Islet of Langerhans (tissue), 1 donor: ENCODE data around the gene RAVER1.
"Not testable (repeated sequence)": the region's sequence is repeated elsewhere in the genome, so short reads cannot be mapped to it uniquely, and the experiment has no call there.

Experiments
- FAIRE-seq: peaks from one replicate; lab custom pipeline; 2011; peaks lifted over from hg19 to GRCh38; lab: Jason Lieb, UNC

The RAVER1 gene

DNA sequence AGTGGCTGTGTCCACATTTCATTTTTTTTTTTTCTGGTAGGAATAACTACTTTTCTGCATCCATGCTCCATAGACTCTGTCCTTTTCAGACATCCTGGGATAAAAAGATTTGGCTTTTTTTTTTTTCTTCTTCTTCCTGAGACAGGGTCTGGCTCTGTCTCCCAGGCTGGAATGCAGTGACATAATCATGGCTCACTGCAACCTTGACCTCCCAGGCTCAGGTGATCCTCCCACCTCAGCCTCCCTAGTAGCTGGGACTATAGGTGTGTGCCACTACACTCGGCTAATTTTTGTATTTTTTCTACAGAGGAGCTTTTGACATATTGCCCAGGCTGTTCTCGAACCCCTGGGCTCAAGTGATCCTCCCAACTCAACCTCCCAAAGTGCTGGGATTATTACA, 10.2 kb upstream of the RAVER1 start:
- FAIRE-seq: no peak

DNA sequence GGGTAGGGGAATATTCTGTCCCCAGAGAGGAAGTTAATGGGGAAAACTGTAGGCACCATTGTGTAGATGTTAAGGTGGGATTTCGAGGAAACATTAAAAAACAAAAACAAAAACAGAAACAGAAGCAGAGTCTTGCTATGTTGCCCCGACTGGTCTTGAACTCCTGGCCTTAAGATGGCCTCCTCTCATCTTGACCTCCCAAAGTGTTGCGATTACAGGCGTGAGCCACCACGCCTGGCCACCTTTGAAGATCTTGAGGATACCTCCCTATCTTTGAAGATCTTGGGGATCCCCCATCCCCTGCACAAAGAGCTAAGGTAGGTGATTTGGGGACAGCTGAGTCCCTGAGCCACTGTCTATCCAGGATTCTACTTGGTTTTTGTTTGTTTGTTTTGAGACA, 6.6 kb upstream of the RAVER1 start:
- FAIRE-seq: no peak

DNA sequence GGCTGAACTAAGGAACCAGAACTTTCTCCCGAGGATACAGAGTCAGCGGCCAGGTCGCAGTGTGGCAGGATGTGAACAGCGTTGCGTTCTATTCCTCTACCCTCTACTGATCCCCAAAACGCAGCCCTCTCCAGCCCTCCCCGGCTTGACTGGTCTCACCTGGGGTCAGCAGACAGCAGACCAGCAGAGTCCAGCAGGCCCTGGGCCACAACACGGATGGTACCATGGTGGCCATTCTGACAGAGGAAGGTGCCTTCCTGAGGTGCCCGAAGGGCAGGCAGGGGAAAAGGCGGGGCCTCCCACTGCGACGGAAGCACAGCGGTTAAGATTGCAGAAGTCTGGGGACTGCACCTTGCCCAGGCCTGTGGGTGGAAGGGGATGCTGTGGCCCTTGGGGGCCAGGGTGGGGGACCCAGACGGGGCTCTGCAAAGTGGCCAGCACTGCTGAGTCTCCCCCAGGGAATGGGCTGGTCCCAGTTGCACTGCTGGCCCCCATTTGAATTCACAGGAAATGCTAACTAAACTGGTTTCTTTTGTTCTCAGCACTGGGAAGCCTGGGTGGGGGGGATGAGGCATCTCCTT, 6.1 kb upstream of the RAVER1 start, which contains the start of gene ICAM3:
Gene ICAM3 (minus strand): TSS at position 245 of the 581 bp plus-strand sequence. CDS start 10 bp downstream, at position 235.
- FAIRE-seq: no peak

DNA sequence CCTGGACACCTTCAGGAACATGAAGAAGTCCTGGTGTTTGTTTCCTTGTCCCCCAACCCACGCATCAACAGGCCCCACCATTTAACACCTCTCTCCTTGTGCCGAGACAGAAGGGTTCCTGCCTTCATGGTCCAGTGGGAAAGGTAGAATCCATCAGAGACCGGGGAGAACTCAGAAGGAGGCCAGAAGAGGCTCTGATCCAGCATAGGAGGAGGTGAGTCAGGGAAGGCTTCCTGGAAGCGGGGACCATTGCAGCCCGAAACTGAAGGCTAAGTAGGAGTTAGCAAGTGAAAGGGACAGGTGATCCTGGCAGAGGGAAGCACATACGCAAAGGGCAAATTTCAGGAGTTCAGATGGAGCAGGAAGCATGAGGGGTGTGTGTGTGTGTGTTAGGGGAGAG, 5.6 kb upstream of the RAVER1 start:
- FAIRE-seq: no peak

DNA sequence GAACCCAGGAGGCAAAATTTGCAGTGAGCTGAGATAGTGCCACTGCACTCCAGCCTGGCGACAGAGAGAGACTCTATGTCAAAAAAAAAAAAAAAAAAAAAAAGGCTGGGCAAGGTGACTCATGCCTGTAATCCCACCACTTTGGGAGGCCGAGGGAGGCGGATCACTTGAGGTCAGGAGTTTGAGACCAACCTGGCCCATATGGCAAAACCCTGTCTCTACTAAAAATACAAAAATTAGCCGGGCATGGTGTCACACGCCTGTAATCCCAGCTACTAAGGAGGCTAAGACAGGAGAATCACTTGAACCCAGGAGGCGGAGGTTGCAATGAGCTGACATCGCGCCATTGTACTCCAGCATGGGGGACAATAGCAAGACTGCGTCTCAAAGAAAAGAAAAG, 3.4 kb upstream of the RAVER1 start:
- FAIRE-seq: not testable (repeated sequence)

DNA sequence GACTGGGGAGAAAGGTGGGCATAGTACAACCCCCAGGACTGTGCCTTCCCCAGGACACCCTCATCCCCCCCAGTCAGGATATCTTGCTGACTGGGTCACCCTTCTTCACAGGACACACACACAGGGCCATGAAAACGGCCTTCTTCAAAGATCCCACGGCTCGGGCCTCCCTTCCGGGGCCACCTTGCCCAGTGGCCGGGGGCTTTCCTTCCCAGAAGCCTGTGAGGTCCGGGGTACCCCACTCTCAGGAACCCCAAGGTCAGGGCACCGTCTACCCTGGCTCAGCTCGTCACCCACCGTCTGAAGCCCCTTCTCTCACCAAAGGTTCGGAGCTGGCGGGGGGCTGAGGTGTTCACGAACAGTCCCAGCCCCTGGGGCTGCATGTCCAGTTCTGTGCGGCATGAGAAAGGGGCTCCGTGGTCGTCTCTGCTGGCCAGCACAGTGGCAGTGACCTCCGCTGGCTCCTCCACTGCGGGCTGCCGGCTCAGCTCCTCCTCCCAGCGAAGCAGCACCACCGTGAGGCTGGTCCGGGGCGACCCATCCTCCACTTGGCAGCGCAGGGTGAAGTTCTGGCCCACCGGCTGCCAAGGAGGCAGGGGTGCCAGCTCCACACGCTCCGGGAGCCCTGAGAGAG, 2.1 kb upstream of the RAVER1 start:
- FAIRE-seq: no peak

DNA sequence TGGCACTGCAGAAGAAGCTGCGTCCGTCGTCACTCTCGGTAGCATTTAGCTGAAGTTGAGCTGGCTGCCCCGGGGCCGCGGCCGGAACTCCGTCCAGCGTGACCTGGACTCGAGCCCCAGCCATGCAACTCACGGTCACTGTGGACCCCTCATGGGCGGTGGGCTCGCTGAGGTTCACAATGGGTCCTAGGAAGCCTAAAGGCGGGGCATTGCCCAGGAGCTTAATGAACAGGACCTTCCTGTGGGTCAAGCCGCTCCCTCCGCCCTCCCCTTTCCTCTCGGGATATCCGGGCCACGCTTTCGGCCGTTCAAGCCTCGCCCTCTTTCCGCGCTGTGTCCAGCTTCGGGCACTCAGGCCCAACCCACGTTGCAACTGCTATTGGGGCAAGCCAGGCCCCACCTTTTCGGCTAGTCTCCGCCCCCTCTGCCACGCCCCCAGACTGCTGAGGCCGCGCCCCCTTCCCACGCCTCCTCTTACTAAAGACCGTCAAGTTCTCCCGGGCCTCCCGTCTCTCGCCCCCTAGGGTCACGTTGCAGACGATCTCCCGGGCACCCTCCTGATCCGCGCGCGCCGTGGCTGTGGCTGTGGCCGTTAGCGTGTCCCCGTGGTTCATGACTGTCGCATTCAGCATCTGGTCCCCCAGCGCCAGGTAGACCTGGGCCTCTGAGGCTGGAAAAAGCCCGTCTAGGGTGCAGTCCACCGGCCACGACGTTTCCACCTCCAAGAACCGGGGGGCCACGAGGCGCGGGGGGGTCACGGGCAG, 1.4 kb upstream of the RAVER1 start:
- no peak for FAIRE-seq

DNA sequence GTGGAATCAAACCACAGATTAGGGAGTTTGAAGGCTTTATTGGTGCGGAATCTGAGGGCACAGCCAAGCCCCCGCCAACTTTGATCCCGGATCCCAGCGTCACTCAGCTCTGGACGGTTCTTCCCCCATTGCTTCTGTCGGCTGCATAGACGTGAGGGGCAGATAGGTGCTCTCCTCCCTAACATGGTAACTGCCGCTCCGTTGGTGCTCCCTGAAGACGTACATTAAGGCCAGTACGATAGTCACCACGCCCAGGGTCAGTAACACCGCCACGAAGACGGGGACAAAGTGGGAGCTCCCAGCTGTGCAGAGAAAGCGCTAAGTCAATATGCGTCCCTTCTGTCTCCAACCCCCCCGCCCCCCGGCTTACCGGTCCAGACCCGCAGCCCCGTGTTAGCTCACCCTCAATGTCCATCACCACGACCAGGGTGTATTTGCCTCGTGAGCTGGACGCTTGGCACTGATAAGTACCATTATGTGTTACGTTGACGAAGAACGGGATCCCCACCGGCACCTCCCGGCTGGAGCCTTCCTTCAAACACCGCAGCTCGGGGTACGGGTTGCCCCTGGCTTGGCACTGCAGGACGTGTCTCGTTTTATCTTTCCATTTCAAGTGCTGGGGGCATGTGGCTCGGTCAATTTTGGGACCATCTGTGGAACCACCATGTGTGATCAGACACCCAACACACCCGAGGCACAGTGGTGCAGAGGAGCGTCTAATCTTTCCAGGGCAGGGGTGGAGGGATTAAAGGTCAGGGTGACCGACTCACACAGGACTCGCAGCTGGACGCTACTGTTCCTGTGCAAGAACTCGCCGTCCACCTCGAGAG, 644 bp upstream of the RAVER1 start:
- FAIRE-seq: no peak

DNA sequence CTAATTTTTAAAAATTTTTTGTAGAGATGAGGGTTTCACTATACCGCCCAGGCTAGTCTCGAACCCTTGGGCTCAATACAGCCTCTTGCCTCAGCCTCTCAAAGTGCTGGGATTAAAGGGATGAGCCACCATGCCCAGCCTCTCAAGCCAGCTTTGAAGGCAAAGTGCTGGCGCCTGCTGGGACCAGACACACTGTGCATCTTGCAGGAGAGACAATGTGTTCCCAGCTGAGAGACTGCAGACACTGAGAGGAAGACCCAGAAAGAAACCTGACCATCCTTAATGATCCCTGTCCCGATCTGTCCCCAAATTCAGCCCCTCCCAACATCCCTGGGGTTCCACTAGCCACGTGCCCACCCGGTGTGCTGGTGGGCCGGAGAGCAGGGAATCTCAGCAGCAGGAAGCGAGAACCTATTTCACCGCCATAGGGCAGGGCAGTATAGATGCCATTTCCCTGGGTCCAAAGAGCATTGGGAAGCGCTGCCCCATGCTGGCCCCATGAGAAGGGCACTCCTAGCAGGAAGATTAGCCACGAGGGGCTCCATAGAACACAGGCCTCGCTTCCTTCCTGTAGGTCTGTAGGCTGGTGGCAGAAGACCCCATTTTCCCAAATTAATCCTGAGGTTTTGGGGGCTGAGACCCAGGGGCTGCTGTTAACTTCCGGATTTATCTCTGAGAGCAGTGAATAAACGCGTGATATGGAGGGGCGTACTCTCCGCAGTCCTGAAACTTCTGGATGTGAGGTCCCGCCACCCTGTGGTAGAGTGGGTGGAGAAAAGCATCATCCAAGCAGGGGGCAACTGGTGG, 968 bp downstream of the RAVER1 start:
- no peak for FAIRE-seq

DNA sequence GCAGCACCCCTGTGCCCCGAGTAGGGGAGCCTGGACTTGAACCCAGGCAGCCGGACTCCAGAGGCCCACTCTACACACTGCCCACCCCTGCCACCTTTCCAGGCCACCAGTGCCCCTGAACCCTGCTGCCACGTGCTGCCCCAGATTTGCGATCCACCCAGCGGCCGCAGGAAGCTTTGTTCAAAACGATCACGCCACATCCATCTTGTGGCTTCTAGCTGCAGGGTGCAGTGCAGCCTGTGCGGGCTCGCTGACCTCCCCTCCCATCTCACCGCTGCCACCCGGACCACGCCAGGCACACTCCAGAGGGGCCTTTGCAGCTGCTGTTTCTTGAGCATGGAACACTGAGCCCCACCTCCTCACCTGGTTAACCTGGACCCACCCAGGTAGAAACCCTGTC, 3.8 kb downstream of the RAVER1 start:
- no peak for FAIRE-seq

DNA sequence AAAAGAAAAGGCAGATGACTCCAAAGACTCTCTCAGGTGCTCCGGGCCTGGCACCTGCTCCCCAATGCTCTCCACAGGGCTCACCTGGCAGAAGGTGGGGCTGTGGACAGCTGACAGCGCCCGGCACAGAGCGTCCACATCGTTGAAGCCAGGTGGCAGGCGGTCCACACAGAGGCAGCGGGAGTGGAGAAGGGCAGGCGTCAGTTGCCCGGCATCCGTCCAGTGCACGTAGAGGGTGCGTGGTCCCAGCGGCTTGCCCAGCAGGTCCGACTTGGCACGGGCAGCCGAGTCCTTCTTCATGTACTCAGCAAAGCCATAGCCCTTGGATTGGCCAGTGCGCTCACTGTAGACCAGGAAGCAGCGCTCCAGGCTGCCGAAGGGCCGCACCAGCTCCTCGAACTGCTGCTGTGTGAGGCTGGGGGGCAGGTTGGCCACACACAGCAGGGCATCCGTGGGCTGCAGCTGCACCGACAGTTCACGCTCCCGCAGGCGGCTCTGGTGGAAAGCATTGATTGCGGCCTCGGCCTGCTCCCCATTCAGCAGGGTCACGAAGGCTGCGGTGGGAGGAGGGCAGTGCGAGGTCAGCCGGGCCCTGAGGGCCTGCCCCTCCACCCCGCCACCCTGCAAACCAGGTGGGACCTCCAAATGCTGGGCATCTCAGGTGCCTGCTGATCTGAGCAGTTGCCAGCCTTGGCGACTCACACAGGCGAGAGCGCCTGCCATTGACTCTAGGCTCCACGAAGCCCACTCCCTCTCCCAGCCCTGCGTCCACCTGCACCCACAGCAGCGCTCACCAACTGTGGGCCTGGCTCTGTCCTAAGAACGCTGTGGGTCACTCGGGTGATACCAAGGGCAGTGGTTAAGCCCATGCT, 4.5 kb downstream of the RAVER1 start:
- FAIRE-seq: no peak

DNA sequence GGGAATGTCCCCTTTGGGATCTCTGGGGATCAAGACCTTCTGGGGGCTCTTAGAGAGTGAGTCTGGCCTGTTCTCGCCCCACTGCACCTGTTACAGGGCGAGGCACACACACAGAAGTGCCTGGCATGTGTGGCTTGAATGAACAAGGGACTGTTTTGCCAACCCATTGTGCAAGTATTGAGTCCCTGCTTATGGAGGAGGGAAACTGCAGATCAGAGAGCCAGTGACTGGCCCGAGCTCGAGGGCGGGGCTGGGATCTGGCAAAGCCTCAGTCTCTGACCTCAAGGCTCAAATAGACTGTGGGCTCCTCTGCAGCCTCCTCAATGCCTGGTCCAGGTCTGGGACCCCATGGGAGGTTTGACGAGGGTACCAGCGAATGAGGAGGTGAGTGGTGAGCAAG, 5.5 kb downstream of the RAVER1 start:
- FAIRE-seq: no peak

DNA sequence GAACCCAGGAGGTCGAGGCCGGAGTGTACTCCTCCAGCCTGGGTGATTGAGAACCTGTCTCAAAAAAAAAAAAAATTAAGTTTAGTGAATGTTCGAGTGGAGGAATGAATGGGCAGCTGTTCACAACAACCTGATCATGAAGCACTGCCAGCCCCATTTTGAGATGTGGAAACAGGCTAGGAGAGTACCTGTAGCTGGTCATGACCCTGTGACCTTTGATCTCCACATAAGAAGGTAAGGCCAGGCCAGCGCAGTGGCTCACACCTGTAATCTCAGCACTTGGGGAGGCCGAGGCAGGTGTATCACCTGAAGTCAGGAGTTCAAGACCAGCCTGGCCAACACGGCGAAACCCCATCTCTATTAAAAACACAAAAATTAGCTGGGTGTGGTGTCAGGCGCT, 7.6 kb downstream of the RAVER1 start:
- no peak for FAIRE-seq

DNA sequence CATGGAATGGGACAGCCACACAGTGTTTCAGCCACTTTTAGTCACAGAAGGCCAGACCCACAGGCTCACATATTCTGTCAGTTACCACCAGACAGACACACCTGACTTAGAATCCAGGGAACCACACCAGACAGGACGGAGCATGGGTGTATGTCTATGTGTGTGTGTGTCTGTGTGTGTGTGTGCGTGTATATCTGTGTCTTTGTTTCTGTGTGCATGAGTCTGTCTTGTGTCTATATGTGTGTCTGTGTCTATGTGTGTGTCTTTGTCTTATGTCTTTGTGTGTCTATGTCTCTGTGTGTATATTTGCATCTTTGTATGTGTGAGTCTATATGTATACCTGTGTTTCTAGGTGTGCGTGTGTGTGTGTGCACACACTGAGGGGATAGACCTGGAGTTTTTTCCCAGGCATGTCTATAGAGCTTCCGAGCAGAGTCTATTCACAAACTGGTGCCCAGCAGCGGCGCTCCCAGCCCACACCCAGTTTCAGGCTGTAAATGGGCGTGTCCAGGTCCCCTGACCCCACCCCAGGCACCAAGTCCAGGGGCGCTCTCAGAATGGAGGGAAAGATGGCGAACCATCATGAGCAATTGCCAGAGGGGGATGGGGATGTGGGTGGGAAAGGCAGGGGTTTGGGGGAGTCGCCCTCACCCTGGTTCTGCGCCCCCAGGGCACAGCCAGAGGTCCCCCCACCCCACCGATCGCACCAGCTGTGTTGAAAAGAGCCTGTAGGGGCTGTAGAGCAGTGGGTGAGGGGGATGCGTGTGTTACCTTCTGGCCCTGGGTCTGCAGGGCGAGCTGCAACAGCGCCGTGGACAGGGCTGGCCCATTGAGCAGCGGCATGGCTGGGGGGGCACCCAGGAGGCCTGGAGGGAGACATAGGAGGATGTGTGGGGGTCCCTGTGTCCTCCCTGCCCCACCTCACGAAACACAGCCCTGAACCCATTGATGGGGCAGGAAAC, 11.2 kb downstream of the RAVER1 start:
- no peak for FAIRE-seq

DNA sequence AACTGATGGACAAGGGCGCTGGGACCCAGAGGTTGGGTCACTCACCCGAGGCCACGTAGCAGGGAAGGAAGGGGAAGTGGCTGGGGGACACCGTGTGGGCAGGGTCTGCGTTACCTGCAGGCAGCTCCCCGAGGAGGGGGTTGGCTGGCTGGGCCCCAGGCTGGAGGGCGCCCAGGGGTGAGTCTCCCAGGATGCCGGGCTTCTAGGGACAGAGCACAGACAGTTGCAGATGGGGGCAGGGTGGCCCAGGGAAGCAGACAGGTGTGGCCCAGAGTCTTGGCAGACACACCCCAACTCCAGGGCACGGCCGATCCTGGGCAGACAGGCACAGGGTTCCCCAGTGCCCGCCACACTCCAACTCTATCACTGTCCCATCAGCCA, 11.9 kb downstream of the RAVER1 start:
- no peak for FAIRE-seq

DNA sequence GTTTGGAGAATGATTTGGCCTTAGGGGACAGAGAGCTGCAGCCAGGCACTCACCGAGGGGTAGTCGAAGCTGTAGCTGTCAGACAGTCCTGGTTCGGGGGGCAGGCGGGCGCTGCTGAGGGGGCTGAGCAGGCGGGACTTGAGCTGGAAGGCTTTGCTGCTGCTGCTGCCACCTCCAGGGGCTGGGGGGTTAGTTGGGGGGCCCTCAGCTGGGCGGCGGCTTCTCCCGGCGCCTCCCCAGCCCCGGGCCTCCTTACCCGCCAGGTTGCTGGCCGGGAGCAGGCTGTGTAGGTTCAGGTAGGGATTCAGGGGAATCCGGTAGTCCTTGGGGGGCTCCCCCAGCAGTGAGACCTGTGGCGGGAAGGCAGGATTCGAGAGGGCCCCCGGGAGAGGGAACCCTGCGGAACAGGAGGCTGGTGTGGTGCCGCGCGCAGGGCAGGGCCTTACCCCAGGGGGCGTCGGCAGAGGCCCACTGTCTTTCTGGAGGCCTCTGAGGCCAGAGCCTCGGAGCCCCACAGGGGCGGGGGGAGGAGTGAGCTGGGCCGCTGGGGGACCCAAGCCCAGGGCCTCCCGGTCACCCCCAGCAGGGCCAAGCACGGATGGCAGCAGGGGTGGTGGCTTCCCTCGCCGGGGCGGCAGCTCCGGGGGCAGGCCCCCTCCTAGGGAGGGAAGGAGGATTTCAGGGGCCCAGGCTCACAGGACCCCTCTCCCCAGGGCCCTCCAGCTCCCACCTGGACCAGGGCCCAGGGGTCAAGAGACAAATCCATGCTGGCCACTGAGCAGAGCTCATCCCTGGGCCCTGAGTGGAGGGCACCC, 12.5 kb downstream of the RAVER1 start:
- FAIRE-seq: no peak

DNA sequence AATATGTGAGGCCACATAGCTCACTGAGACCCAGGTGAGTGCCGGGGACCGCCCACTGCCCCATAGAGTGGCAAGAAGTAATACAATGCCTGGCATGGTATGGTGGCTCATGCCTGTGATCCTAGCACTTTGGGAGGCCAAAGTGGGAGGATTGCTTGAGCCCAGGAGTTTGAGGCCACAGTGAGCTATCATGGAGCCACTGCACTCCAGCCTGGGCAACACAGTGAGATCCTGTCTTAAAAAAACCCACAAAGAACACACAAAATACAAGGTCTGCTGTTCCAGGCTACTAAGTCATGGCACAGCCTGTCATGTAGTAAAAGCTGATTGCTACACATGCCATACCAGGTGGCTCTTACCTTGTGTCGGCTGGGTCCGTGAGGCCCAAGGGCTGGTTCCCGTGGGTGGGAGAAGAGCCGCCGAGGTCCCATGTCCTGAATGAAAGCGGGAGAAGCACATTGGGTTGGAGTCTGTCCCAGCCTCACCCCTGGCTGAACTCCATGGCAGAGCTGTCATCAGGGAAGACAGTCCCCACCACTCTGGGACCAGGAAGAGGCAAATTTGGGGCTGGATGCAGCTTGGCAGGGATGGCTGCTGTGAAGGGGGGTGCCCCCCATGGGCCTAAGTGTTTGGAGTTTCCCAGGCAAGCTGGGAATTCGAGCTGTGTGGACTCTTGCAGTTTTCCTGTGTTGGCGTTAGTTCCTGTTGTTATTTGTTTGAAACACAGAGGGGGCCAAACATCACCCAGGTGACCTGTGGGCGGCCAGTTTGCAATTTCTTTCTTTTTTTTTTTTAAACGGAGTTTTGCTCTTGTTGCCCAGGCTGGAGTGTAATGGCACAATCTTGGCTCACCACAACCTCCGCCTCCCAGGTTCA, 14.3 kb downstream of the RAVER1 start:
- FAIRE-seq: no peak
